ENCODE results near the gene CIITA.
A peak's percentile ranks its signal among the peaks of the same experiment; 100 is the strongest.
"Not testable (repeated sequence)": the region's sequence is repeated elsewhere in the genome, so short reads cannot be mapped to it uniquely, and the experiment has no call there.

CIITA gene

DNA sequence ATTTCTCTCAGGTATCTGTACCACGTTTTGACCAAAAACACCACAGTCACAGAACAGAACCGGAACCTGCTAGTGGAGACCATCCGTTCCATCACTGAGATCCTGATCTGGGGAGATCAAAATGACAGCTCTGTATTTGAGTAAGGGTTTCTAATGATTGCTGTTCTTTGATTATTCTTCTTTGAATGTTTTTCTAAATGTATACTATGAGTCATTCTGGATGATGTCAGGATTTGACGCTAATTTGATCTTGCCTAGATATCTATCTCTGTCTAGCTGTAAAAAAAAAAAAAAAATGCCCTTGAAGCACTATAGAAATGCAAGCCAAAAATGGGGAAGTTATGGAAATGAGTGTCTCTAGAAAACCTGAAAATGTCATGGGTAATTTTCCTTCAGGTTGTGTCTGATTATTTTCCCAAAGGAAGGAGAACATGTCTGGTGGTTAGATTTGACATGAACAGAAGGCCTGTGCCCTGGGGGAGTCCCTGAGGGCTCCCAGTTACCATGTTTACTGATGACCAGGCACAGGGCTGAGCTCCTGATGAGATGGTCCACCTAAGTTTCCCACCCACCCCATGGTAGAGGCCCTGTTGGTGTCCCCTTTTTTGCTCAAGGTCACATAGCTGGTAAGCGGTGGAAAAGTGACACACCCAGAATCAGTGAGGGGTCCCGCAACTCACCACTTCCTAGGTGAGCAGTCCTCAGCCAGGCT is 80.9 kb downstream of the CIITA start:
- no peak for DNase-seq

DNA sequence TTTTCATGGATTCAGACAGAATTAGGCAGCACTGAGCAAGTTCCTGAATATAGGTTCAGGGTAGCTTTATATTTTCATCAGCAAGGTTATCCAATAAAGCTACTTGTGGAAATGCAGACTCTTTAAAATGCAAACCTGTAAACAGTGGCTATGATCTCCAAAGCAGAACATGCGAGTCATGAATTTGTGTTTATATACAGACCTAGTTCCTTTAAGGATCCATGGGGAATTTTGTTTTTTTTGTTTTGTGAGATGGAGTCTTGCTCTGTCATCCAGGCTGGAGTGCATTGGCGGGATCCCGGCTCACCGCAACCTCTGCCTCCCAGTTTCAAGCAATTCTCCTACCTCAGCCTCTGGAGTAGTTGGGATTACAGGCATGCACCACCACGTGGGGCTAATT is 82.2 kb downstream of the CIITA start:
- DNase-seq, result no peak

DNA sequence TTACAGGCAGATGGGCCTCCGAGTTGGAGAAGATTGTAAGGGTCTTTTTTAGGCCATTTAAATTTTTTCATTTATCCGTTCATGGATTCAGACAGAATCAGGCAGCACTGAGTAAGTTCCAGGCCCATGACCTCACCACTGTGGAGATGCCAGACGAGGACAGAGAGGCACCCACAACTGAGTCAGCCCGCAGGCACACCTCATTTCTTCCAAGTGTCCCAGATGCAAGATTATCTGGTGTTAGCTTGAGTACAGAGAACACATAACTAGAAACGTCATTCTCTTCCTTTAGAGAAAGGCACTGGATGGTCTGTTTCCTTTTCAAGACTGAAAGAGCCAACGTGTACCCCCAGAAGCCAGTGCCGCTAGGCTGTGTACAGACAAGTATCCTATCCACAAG is 84.2 kb downstream of the CIITA start:
- no peak for DNase-seq

DNA sequence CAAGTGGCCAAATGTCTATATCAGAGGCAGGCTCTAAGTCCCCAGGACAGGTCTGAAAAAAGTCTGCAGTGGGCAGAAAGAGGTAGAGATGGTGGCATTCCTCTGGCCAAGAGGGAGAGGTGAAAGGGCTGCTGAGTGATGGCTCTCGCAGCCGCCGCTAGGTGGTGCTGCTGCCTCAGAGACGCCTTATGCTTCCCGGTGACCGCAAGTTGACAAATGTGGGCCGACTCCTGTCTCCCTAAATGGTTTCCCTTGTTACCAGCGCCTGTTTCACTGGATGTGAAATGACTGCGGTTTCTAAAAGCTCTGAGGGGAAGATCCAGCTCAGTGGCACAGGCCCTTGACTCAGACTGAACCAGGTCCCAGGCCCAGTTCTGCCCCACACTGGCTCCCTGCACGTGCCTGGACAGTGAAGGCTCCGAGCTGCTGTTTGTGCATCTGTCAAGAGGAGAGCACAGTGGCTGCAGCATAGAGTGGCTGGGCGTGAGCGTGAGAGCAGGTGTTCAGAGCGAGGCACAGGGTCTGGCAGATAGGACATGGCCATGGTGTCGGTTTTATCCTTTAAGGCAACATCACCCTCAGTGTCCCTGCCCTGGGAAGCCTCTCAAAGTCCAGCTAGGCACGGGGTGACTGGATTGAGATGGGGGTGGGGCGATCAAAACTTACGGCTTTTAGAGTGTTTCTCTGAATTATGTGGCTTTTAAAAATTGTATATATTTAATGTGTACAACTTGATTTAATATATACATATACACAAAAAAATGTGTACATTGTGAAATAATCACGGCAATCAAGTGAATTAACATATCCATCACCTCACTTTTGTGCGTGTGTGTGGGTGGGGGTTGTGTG is 87.3 kb downstream of the CIITA start:
- DNase-seq, result peak; percentile 85

DNA sequence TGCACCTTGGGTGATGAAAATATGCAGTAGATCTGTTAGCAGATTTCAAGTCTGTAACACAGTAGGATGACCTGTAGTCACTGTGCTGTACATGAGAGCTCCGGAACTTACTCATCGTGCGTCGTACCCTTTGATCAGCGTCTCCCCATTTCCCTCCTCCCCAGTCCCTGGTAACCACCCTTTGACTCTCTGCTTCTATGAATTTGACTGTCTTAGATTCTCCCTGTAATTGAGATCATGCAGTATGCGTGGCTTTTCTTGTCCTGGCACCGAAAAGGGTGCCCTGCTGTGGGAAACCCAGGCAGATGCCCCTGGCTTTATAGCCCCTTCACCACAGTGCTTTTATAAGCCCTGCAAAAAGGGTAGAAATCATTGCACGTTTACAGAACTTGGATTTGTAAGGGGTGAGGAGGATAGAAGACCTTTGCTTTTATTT is 87.9 kb downstream of the CIITA start:
- no peak for DNase-seq

DNA sequence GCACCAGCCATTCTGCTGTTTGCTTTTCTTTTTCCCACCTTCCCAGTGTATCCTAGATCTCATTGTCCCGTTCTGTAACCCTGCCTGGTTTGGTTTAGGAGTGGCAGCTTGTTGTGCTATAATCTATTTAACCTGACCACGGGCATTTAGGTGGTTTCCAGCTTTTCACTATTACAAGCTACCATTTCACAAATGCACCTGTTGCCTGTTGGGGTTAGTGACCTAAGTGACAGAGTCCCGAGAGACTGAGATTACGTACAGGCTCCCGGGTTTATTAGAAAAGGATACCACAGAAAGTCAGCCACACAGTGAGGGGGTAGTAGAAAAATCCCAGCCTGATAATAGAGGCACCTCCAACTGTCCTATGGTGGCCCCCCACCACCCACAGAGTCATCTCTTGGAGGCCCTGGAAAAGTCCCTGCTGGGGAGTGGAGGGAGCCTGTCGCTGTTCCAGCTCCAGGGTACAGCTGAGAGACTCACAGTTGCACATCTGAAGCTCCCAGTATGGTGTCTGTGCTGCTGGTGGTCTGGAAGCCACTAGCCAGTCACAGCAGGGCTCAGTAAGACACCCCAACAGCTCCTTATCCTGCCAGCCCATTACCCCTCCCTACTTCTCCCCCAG is 88.5 kb downstream of the CIITA start:
- DNase-seq, result no peak

DNA sequence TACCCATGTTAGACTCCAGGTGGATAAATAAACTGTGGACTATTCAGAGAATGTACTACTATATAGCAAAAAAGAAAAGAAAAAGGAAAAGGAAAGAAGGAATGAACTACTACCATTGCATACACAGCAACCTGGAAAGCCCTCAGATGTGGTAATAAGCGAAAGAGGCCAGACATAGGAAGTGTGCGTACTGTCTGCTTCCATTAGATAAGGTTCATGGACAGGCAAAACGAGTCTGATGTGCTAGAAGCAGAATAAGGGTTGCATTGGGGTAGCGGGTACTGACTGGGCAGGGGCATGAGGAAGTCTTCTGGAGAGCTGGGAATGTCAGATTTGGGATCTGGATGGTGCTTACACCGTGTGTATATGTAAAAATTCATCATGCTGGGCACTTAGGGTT is 89.1 kb downstream of the CIITA start:
- no peak for DNase-seq

DNA sequence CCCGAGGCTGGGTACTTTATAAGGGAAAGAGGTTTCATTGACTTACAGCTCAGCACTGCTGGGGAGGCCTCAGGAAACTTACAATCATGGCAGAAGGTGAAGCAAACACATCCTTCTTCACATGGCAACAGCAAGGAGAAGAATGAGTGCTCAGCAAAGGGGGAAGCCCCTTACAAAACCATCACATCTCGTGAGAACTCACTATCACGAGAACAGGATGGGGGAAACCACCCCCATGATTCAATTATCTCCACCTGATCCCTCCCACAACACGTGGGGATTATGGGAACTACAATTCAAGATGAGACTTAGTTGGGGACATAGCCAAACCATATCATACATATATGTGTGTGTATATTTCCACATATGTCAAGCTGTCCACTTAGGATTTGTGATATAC is 89.6 kb downstream of the CIITA start:
- not testable (repeated sequence) for DNase-seq

DNA sequence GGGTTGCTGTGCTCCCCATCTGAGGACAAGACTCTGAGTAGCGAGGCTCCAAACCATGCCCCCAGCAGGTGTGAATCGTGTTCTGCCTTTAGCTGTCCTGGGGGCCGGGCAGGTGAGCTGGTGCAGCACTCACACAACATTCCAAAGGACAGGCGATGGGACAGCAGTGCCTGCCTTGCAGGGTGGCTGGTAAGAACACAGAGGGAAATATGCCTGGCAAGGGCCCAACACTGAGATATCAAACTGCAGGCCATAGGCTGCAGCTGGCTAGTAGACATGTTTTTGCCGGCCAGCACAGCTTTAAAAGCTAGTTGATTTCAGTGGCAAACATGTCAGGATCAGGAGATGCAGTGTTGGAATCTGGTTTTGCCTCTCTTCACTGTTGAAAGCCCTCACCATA is 91.0 kb downstream of the CIITA start:
- no peak for DNase-seq

DNA sequence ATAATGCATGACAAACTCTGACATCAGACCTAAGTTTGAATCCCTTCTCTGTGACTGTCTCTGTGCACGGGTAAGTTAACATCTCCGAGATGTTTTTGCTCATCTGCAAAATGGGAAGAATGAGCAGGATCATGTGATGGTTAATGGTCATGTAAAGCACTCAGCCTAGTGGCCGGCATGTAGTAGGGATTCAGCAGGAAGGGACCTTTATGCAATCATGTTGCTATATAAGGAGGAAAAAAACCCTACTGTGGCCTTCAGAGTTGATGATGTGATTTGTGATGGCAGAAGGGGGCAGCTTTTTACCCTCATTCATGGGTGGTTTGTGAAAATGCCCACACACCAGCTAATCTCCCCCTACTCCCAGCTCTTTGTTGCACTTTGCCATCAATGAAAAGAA is 91.5 kb downstream of the CIITA start:
- no peak for DNase-seq

DNA sequence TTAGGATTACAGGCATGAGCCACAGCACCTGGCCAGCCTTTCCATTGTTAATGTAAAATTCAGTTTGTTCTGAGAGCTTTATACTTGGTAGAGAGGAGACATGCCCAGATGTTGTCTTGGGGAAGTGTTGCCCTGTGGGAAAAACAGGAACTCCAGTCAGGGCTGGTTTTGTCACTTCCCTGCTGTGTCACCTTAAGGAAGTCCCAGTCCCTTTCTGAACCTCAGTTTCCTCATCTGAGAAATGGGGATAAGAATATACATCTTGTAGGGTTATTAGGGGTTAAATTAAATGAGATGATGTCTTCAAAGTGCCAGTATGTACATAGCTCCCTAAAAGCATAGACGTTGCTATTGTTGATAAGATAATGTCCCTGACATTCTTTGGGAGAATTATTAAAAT is 92.6 kb downstream of the CIITA start:
- no peak for DNase-seq

DNA sequence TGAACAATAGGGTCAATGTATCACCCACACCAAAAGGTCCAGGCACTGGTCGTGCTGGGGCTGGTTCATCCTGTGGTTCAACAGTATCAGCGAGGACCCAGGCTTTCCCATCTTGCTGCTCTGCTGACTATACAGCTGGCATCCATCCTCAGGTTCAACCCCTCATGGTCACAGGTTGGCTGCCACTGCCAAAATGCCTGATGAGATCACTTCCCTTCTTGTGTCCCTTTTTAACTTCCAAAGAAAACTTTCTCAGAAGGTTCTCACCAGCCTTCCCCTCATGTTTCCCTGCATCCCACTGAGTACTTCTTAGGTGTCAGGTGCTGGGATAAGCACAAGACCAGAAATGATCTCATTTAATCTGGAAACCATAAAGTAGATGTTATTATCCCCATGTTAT is 93.1 kb downstream of the CIITA start:
- DNase-seq, result no peak

DNA sequence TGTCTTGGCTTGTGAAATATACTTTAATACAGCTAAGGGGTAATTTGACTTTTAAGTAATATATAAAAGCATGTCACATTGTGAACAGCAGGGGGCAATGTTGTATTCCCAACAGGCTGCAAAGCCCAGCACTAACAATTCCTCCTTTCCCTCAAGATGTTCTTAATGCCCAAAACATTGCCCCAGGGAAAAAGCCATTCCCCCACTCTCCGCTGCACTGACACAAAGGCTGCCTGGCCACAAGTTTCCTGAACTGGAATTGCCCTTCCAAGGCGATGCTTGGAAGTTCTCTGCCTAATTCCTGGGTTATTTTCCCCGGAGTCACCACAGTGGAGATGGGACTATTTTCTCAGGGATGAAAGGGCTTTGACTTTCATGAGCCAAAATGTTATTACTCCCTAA is 94.6 kb downstream of the CIITA start:
- DNase-seq, result peak; percentile 61

DNA sequence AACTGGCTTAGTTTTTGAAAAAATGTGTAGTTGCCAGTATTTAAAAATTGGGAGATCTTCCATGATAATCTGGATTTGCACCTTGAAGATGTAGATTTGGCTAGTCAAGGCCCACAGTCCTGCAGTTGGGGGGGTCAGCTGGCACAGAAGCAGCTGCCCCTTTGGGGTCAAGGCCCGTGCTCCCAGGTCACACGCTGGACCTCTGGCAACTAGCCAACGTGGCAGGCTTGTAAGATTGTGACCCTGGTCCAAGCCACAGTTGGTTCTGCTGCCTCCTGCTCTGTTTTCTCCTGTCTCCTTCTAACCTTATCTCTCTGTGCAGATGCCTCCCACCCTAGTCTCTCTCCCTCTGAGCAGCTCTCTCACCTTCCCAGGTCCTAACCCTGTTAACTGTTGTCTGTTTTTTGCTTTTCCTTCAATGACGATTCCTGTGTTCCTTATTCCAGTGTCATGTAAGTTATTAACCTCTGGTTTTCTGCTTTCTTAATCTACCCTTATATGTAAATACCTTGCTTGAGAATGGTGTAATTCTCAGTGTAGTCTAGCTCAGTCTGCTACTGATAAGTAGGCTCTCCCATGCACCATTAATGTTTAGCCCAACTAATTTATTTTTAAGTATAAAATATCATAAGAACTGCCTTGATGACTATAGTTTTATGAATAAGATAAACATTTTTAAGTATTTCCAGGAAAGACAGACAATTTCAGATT is 95.3 kb downstream of the CIITA start:
- DNase-seq, result no peak

DNA sequence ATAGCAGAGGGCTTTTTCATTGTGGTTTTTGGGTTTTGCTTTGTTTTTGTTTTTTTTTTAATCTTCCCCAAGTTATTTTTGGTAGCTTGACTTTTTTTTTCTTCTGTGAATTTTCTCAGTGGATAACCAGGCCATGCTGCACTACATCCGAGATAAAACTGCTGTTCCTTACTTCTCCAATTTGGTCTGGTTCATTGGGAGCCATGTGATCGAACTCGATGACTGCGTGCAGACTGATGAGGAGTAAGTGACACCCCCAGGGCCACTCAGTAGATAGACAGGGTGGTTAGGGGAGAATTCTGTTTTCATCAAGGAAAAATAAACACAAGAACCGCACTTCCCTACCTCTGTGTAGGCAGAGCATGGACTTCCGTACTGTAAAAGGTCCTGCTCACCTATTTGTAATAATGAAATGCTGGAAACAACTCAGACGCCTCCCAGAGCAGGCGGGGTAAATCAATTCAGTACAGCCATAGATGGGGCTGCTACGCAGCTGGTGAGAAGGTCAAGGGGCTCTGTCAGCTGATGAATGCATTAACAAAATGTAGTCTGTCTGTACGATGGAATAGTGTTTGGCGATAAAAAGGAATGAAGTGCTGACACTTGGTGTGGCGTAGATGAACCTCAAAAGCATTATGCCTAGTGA is 95.9 kb downstream of the CIITA start:
- no peak for DNase-seq

DNA sequence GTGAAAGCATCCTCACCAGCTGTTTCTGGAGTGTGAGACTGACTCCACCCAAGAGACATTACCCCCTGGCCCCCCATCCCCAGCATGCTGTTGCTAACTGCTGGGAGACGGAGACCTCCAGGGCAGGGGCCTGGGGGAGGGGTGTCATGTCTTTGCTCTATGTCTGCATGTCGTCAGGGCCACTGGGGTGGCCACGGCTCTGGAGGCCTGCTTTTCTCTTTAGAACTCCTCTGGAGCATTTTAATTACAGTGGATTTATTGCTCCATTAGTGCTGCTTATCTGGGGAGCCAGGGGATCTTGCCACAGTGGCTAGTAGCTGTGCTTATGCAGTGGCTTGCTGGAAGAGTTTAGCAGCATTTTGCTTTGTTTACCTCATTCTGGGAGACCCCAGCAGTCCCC is 99.6 kb downstream of the CIITA start:
- DNase-seq, result no peak

DNA sequence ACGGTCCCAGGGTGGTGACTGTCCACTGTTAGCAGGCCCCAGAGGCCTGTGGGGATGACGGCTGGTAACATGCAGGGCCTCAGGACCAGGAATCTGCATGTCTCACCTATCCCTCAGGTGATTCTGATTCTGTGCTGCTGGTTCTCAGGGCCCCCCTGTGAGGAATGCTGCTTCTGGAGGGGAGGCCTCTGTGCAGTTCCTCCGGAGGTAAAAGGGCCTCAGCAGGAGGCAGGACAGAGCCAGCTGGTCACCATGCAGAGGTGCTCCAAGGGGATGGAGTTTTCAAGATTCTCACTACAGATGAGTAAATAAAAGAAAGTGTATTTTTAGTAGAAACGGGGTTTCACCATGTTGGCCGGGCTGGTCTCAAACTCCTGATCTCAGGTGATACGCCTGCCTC is 101.1 kb downstream of the CIITA start:
- DNase-seq, result no peak

DNA sequence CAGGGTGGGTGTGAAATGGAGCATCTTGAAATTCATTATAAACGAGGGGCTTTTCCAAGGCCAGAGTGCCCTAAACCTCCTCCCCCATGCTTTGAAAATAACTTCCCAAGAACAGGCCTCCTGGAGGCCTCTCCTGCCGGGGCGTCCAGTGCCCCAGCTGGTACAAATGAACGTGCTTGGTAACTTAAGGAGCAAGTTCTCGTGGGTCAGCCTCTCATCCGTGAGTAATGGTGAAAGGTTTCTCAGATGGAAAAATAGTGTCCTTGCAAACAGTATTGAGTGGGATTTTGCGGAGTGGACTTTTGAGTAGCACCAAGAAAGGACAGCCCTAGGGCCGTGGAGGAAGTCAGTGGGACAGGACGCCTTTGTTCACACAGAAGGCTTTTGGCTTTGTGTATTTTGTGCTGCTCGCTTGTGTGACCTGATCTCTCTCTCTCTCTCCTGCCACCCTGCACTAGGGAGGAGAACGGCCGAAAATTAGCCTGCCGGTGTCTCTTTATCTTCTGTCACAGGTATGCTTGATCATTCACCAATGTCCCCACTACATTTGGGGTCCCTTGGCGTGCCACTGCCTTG is 102.0 kb downstream of the CIITA start:
- no peak for DNase-seq

DNA sequence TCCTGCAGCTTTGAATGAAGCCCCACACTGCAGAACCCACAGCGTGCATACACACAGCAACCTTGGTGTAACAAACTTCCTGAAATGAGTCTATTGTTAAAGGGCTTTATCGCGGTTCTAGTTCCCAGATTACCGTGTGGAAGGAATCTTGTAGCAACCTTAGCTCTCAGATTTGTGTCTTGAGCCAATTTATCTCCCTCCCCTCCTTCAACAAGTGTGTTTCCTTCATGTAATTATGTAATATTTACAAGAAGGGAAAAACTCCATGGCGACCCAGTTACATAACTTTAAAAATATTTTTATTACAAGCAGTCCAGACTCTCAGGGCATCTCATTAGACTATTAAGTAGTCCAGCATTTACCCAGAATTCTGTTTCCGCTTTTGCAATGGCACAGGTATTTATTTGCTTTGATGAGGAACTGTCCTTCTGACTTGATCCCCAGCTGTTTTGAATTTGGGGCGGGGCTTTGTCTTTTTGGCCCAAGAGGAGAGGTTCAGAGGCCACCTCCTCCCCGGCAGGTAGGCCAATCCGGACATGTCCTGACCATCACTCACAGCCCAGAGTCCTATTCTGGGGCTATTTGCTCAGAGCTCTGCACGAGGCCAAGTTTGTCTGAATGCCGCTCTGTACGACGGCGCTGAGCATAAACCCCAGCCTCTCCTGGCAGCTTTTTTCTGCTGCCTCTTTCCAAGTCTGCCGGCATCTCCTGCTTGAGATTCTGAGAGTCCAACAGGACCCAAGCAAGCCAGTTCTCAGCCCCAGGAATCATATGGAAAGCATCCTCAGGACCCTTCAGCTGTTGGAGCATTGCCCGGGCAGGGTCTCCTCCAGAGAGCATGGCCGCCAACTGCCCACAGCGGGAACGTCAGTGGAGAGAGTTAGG is 103.0 kb downstream of the CIITA start:
- peak; percentile 84 for DNase-seq

DNA sequence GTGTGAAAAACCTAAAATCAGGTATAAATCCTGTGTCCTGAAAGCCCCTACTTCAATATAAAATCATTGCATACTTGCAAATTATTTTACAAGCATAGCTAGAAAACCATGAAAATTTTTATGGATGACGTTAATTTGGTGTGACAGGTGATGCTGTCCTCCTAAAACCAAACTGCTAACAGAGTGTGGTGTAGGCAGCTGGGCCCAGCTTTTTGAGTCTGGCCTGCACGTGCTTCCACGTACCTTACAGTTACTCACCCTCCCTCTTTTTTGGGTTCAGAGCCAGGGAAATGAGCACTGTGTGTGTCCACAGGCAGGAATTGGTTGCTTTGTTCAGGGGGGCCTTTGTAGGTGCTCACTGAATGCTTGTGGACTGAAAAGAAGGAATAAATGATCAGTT is 103.8 kb downstream of the CIITA start:
- no peak for DNase-seq

DNA sequence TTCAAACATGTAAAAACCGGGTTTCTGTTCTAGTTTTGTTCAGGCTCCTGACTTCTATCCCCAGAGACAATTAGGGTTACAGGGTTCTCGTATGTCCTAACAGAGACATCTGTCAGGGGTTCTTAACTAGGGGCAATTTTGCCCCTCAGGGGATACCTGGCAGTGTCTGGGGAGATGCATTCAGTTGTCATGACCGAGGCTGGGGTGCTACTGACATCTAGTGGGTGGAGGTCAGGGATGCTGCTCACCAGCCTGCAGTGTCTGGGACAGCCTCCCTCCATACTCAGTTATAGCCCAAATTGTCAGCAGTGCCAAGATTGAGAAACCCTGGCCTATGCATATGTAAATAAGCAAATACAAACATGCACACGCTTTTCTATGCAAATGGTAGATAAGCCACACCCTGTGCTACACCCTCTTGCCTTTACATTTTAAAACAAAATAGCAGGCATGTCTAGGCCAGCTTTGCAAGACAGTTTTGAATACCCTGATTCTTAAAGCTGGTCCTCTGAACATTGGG is 104.8 kb downstream of the CIITA start:
- no peak for DNase-seq

Measured in left hindlimb (tissue), 1 donor.